Stimulated activated CD8-positive, alpha-beta memory T cell treated with anti-CD3 and anti-CD28 coated beads, Interleukin-4, amount 100 ng/mL, for 1 hour (primary cell): ENCODE data around the gene SORL1-AS1.
"Not testable (repeated sequence)": the region's sequence is repeated elsewhere in the genome, so short reads cannot be mapped to it uniquely, and the experiment has no call there.

ENCODE experiments used
- DNase-seq, 2 donors: peaks; one replicate each; pipeline ENCODE4 v3.0.0-alpha.2; 2020; ENCODE audit warnings: low read depth in 2 of 2, low spot score in 1 of 2

SORL1-AS1 gene

GRCh38 chr11:121452609-121453150 lies at the start of gene SORL1-AS1:
SORL1-AS1 (minus strand) TSS chr11:121452967.
- DNase-seq, result no peak

DNA sequence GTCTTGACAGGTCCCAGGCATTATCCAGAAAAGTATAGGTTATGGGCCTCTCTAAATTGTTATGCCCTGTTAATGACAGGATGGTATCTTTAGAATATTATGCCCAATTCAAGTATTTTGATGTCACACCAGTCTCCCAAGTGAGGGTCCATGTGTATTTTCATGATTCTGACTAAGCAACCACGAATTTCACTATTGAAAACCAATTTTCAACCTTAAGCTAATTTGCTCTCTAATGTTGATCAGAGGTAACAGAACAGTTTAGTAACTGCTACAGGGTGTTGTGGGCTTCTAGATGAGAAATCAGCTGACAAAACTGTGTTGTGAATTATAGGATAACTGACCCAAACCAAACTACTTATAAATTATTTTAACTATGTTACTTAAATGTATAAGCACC lies 48.0 kb upstream of the SORL1-AS1 start:
- no peak for DNase-seq

- no peak for DNase-seq
These were observed 47.5 kb upstream of the SORL1-AS1 start for GRCh38 chr11:121500275-121500674.

DNA sequence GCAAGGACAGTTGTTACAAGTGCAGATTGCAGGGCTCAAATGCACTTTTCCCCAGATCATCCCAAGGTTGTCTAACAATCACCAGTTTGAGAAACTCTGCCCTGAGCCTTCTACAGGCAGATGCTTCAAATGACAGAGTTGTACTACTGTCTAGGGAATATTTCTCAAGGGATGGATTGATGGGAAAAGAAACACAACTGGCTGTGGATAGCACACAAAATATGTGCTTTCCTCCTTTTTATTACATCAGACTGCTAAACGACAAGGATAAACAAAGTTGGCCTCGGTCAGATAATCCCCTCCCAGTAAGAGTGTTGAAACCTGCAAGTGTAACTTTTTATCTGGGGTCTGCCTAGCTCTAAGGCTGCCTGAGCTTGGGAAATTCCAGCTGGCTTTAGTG lies 46.6 kb upstream of the SORL1-AS1 start:
- DNase-seq, result no peak

DNA sequence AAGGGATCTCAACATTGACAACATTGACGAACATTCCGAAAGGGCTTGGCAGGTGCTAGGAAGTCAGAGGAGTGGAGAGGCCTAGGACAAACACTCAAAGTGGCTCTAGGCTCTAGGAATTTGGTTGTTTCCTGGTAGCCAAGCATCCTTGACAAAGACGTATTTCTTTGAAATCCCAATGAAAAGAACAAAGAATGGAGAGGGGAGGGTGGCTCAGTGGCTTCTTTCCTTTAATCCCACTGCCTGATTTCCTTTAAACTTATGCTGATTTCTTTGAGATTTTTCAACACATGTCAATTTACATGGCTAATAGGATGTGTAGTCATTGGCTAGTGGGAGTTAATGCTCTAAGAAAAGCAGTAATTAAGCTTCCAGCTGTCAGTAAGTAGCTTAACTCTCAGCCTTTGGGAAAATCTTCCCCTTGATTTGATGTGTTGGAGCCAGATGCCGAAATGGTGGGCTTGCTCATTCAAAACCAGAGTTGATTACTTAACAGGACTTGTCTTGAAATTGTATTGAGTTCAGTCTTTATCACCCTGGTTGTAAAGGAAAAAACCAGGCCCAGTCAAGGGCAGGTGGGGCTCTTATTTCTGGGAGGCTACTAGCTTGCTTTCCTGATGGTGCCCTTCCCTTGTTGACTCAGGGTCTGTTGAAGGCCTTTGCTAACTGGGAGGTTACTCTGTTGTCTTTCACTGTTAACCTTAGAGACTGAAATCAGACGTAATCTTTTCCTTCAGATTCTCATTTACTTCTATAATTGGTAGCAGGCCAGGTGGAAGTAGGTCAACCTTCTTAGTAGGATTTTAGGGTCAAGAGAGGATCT lies 44.6 kb upstream of the SORL1-AS1 start:
- no peak for DNase-seq

DNA sequence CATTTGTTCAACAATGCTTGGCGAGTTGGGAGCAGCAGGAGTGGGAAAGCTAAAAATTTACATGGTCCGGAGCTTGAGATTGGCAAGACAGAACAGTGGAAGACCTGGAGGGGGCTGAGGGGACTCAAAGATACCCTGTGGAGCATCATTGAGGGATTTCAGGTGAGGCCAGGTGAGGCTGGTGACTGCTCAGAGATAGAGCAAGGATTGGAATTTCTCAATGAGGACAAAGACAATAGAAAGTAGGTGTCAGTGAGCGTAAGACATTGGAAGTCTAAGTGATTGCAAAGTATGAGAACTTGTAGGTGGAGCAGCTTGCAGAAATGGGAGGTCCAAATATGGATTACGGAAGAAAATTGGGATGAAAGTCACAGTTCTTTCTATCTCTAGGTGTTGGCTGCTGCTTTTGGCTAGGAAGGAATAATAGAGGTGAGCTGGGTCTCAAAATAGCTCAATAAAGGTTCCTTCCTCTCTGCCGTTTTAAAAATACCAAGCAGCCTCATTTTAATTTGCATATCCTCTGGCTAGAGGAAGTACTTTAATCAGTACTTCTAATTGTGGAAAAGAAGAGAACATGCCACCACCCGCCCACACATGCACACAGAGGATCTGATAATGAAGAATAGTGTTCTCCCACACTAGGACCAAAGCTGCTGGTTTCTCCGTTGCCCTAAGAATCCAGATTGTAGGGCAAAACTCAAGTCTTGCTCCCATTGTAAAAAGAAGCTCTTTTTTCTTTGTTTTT lies 41.8 kb upstream of the SORL1-AS1 start:
- no peak for DNase-seq

DNA sequence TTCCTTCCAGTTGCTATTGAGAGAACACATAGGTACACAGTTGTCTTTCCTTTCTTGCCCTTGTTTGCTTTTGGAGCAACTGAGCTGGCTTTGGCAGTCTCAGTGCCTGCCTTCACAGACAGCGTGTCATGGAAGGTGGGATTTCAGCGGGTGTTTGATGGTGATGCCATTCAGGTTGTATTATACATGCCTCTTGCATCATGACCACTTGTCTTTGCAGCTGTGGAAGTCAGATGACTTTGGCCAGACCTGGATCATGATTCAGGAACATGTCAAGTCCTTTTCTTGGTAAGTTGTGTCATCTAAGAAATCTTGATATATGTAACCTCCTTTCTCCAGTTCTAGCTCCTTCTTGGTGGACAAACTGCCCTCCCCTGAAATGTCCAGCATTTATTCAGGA lies 37.1 kb upstream of the SORL1-AS1 start:
- DNase-seq, result no peak

GRCh38 chr11:121488641-121489040 lies 35.9 kb upstream of the SORL1-AS1 start:
- DNase-seq, result no peak

DNA sequence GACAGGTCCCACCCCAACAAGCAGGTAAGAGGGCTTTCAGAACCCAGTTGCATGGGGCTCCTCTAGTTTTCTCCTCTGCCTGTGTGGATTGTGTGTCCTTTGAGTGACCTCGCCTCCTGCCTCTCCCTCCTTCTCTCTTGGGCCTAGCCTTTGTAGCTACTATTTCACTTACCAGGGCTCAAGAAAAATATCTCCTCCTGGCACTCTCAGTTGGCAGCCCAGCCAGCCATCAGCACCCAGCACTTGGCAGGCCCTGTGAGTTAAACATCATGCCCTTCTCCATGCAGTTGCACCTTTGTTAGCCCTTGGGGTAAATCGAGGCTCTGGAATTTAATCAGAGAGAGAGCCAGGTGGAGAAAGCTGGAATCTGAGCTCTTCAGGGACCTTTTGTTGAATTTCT lies 35.4 kb upstream of the SORL1-AS1 start:
- DNase-seq, result no peak

DNA sequence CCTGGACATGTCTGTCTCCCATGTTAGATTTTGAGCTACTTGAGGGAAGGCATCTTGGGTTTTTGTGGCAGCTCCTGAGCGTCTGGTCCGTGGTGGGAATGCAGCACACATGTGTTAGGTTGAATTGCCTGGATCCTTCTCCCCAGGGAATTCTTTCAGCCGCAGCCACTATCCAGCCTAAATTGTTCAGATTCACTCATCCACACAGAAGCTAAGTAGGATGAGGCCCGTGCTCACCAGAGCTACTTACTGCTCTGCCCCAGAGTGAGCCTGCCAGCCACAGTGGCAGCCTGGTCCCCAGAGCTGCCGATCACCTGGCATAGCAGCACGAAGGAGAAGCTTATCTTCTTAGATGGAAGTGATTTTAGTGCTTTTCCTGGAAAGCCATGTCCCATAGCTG lies 34.4 kb upstream of the SORL1-AS1 start:
- no peak for DNase-seq

GRCh38 chr11:121486054-121486453 lies 33.3 kb upstream of the SORL1-AS1 start:
- no peak for DNase-seq

- DNase-seq, result no peak
These were observed 32.4 kb upstream of the SORL1-AS1 start for GRCh38 chr11:121485216-121485615.

DNA sequence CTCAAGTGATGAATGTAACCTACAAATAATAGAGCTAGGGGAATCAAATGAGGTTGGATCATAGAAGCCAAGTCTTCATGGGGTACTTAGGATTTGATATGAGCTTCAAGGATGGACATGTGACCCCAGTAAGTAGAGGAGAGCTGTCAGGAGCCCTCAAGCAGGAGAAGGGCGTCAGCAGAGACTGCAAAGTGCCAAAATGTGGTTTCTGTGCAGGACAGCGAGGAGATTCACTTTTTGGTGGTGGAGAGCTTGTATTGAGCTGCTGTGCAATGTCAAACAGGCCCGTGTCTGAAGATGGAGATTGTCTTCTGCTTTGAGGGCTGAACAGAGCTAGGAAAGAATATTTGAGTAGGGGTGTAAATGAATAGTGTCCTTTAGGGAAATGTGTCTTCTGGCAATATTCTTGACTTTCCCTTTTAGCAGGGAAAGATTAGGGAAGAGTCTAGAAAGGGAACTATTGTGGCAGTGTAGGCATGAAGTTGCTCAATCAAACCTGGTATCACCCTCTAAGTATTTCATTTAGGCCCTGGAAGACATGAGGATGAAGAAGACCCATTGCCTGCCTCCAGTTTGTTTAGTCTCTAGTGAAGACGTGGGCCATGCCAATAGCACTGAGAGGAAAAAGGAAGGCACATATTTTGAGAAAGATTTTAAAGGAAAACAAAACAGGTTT lies 31.2 kb upstream of the SORL1-AS1 start:
- DNase-seq, result no peak

- DNase-seq, result peak; percentile 38 to 40
These were observed 29.7 kb upstream of the SORL1-AS1 start for GRCh38 chr11:121482231-121483129.

- not testable (repeated sequence) for DNase-seq
These were observed 28.9 kb upstream of the SORL1-AS1 start for GRCh38 chr11:121481484-121482230.

GRCh38 chr11:121479698-121480238 lies 27.0 kb upstream of the SORL1-AS1 start:
- no peak for DNase-seq

- DNase-seq, result no peak
These were observed 26.3 kb upstream of the SORL1-AS1 start for GRCh38 chr11:121478895-121479697.

- no peak for DNase-seq
These were observed 25.6 kb upstream of the SORL1-AS1 start for GRCh38 chr11:121478226-121478894.
